ENCODE results near the gene CTRB2.
"Not testable (repeated sequence)": the region's sequence is repeated elsewhere in the genome, so short reads cannot be mapped to it uniquely, and the experiment has no call there.

Gene CTRB2

GRCh38 chr16:75247249-75247648 is 40.3 kb upstream of the CTRB2 start:
- no peak overlapping the region for H3K4me3 ChIP-seq (ENCODE audit: control insufficient read depth, low read depth, low read length)
- no peak for DNase-seq (ENCODE audit: low read depth)
- TF ChIP-seq, protein P1, sequence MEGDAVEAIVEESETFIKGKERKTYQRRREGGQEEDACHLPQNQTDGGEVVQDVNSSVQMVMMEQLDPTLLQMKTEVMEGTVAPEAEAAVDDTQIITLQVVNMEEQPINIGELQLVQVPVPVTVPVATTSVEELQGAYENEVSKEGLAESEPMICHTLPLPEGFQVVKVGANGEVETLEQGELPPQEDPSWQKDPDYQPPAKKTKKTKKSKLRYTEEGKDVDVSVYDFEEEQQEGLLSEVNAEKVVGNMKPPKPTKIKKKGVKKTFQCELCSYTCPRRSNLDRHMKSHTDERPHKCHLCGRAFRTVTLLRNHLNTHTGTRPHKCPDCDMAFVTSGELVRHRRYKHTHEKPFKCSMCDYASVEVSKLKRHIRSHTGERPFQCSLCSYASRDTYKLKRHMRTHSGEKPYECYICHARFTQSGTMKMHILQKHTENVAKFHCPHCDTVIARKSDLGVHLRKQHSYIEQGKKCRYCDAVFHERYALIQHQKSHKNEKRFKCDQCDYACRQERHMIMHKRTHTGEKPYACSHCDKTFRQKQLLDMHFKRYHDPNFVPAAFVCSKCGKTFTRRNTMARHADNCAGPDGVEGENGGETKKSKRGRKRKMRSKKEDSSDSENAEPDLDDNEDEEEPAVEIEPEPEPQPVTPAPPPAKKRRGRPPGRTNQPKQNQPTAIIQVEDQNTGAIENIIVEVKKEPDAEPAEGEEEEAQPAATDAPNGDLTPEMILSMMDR (IDR thresholded peaks at IDR 0.05; ENCODE audit: control insufficient read depth, insufficient read depth, low read depth, low read length, missing control alignments) = no peak

GRCh38 chr16:75246504-75247205 is 39.7 kb upstream of the CTRB2 start:
- DNase-seq (ENCODE audit: low read depth) = no peak
- no peak overlapping the region for H3K4me3 ChIP-seq (ENCODE audit: control insufficient read depth, low read depth, low read length)
- TF ChIP-seq, protein P1 (IDR thresholded peaks at IDR 0.05; ENCODE audit: control insufficient read depth, insufficient read depth, low read depth, low read length, missing control alignments) = no peak

- DNase-seq (ENCODE audit: low read depth) = peak; percentile 86
- TF ChIP-seq, protein P1 (IDR thresholded peaks at IDR 0.05; ENCODE audit: control insufficient read depth, insufficient read depth, low read depth, low read length, missing control alignments) = no peak
- H3K4me3 ChIP-seq (ENCODE audit: control insufficient read depth, low read depth, low read length) = peak overlapping the region; percentile 22
These were observed 38.1 kb upstream of the CTRB2 start for GRCh38 chr16:75244844-75245758.

DNA sequence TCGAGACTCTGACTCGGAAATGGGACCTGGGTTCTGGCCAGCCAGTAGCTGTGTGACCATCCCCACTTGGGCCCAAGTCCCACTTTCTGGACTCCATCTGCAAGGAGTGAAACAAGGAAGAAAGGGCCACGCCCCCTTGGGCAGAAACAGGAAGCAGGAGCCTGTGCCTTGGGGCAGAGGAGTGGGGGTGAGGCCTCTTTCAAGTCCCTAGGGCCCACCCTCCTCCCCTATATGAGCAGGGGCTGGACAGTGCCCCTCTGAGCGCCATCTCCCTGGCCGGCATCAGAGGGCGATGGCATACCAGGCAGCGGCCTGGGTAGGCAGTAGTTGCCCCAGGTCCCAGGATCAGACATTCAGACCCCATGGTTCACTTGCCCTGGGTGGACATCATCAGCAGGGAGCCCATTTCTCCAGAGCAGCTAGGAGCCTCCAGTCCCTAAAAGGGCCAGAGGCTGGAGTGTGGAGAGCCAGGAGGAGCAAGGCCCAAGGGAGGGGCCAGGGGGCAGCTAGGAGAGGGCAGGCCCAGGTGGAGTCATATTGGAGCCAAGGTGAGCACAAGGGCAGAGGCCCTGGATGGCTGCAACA is 37.4 kb upstream of the CTRB2 start:
- no peak for DNase-seq (ENCODE audit: low read depth)
- TF ChIP-seq, protein P1 (IDR thresholded peaks at IDR 0.05; ENCODE audit: control insufficient read depth, insufficient read depth, low read depth, low read length, missing control alignments) = peak; percentile 8
- H3K4me3 ChIP-seq (ENCODE audit: control insufficient read depth, low read depth, low read length) = no peak overlapping the region

- no peak overlapping the region for H3K4me3 ChIP-seq (ENCODE audit: control insufficient read depth, low read depth, low read length)
- no peak for DNase-seq (ENCODE audit: low read depth)
- TF ChIP-seq, protein P1 (IDR thresholded peaks at IDR 0.05; ENCODE audit: control insufficient read depth, insufficient read depth, low read depth, low read length, missing control alignments) = no peak
These were observed 36.8 kb upstream of the CTRB2 start for GRCh38 chr16:75243667-75244224.

GRCh38 chr16:75242436-75243078 is 35.6 kb upstream of the CTRB2 start:
- DNase-seq (ENCODE audit: low read depth); H3K4me3 ChIP-seq (ENCODE audit: control insufficient read depth, low read depth, low read length): not testable (repeated sequence)
